Left cardiac atrium (tissue), 4 donors: ENCODE data around the gene MACROH2A1. TPM values are rescaled to one million over a fixed set of nuclear protein-coding genes. Genes with fewer than 3 reads are reported as not detected.
A peak's percentile ranks its signal among the peaks of the same experiment; 100 is the strongest.

ENCODE experiments used
- ATAC-seq, 2 donors: fragments of 200-7000 bp; cut with Tn5 transposase; one replicate each; pipeline ENCODE4 v1.9.1; 2020; ENCODE audit warnings: mild to moderate bottlenecking in 2 of 2, moderate library complexity in 2 of 2
- DNase-seq: peaks from one replicate; pipeline ENCODE4 v3.0.0-alpha.2; 2020
- intact Hi-C, 2 donors: fragments of 100-400 bp; cut with DNase I; formaldehyde crosslinking; loops; one replicate each; pipeline versions ENCODE4 v1.14.1 to v1.15.1; 2022 to 2023
- total RNA-seq, 2 donors: library from RNA; stranded (reverse); fragmentation: NEBNext Ultra II Directional; extraction: Animal tissue kit (Norgen Biotek cat#: 25700); gene quantifications; one replicate each; pipeline ENCODE4 v1.2.1, GENCODE V29; 2021
- donor health status: DM: no; HTN: yes; CAD: no.
- donor health status: DM: no; HTN: yes; CAD: no; lungs with severe emphysema.
- donor health status: DM: yes; HTN: yes; CAD: no.
- donor health status: Dilated cardiomyopathy.

Gene MACROH2A1
- total RNA-seq, 2 donors from 2014 or later, result 101 to 138 TPM

- intact Hi-C loops, result no loop called here
- DNase-seq (peak; percentile 52), ATAC-seq (peak; percentile 18 to 73)
These were observed 38.9 kb upstream of the MACROH2A1 start for GRCh38 chr5:135437796-135438560.

GRCh38 chr5:135437422-135437795, 38.4 kb upstream of the MACROH2A1 start:
- intact Hi-C loops, result no loop called here
- no peak for DNase-seq
- ATAC-seq, result peak in 1 of 2 donors; percentile 32

GRCh38 chr5:135436951-135437418, 38.0 kb upstream of the MACROH2A1 start:
- ATAC-seq (no peak), DNase-seq (no peak)
- intact Hi-C loops, result no loop called here

- ATAC-seq (no peak), DNase-seq (no peak)
- intact Hi-C loops, result no loop called here
These were observed 36.7 kb upstream of the MACROH2A1 start for GRCh38 chr5:135435467-135436330.

- intact Hi-C loops, result no loop called here
- DNase-seq, result no peak
These were observed 35.8 kb upstream of the MACROH2A1 start for GRCh38 chr5:135434591-135435466.

GRCh38 chr5:135433681-135434426, 34.8 kb upstream of the MACROH2A1 start:
- peak; percentile 20 to 28 for ATAC-seq
- DNase-seq, result no peak
- intact Hi-C loops, result no loop called here

More at GRCh38 chr5:135434591-135435466, 35.8 kb upstream of the MACROH2A1 start:
- ATAC-seq, result no peak

GRCh38 chr5:135432113-135432512, 33.1 kb upstream of the MACROH2A1 start:
- intact Hi-C loops, result no loop called here
- no peak for ATAC-seq
- no peak for DNase-seq

GRCh38 chr5:135430135-135430437, 31.1 kb upstream of the MACROH2A1 start:
- intact Hi-C loops, result no loop called here
- no peak for ATAC-seq
- no peak for DNase-seq

GRCh38 chr5:135429301-135430134, 30.5 kb upstream of the MACROH2A1 start:
- peak; percentile 74 for DNase-seq
- intact Hi-C loops, result no loop called here
- ATAC-seq, result peak; percentile 82 to 91

- ATAC-seq (no peak), DNase-seq (no peak)
- intact Hi-C loops, result no loop called here
These were observed 29.6 kb upstream of the MACROH2A1 start for GRCh38 chr5:135428586-135428985.

- intact Hi-C loops, result no loop called here
- ATAC-seq (peak in 1 of 2 donors; percentile 58), DNase-seq (no peak)
These were observed 27.4 kb upstream of the MACROH2A1 start for GRCh38 chr5:135426102-135427082.

GRCh38 chr5:135425641-135426040, 26.6 kb upstream of the MACROH2A1 start:
- DNase-seq (no peak), ATAC-seq (no peak)
- intact Hi-C loops, result no loop called here

GRCh38 chr5:135423846-135424168, 24.8 kb upstream of the MACROH2A1 start:
- no peak for DNase-seq
- intact Hi-C loops, result no loop called here
- ATAC-seq, result peak in 1 of 2 donors; percentile 52

- DNase-seq (no peak), ATAC-seq (peak in 1 of 2 donors; percentile 65)
- intact Hi-C loops, result no loop called here
These were observed 24.3 kb upstream of the MACROH2A1 start for GRCh38 chr5:135423146-135423845.

- ATAC-seq, result no peak
- DNase-seq, result no peak
- intact Hi-C loops, result no loop called here
These were observed 23.4 kb upstream of the MACROH2A1 start for GRCh38 chr5:135422419-135422818.

- no peak for DNase-seq
- intact Hi-C loops, result no loop called here
These were observed 18.1 kb upstream of the MACROH2A1 start for GRCh38 chr5:135417083-135417482.

More at GRCh38 chr5:135417083-135417482, 18.1 kb upstream of the MACROH2A1 start:
- no peak for ATAC-seq
